Bronchial epithelial cell (primary cell): ENCODE measurements around the gene CDYL2. TPM values are rescaled to one million over a fixed set of nuclear protein-coding genes. Genes with fewer than 3 reads are reported as not detected.

Source experiments
- DNase-seq: peaks from one replicate; pipeline ENCODE4 v3.0.0-alpha.2; 2010; ENCODE audit warnings: low read depth
- FAIRE-seq: peaks from 2 replicates; lab custom pipeline; 2011; peaks lifted over from hg19 to GRCh38; lab: Jason Lieb, UNC
- H3K27me3 ChIP-seq: 2 replicates; pipeline ENCODE4 v1.5.1; 2011; ENCODE audit warnings: low read length; ENCODE audit not compliant: control insufficient read depth, insufficient read depth
- H3K36me3 ChIP-seq: 2 replicates; pipeline ENCODE4 v1.5.1; 2011; ENCODE audit warnings: low read length; ENCODE audit not compliant: control insufficient read depth, insufficient read depth
- H3K4me3 ChIP-seq: 2 replicates; pipeline ENCODE4 v1.5.1; 2011; ENCODE audit warnings: mild to moderate bottlenecking, low read depth, low read length, control low read depth
- CTCF ChIP-seq: IDR thresholded peaks from 2 replicates; pipeline ENCODE4 v1.5.1; 2011; ENCODE audit warnings: mild to moderate bottlenecking, moderate library complexity, low read length, control low read depth, inconsistent platforms; ENCODE audit not compliant: insufficient read depth, severe bottlenecking
- total RNA-seq: library from RNA; depleted of rRNA; stranded (reverse); fragments of >200 nt; gene quantifications from 2 replicates; pipeline ENCODE4 v1.2.1, GENCODE V29; 2014

The CDYL2 gene
- total RNA-seq, 1 donor from 2014 or later = 1.1 TPM

GRCh38 chr16:80585764-80586163, 218.6 kb downstream of the CDYL2 start:
- no peak for FAIRE-seq
- DNase-seq = no peak
- no peak for TF ChIP-seq CTCF
- Histone ChIP-seq H3K36me3 (no peaks in the 10 kb centered on the region), H3K4me3 (no peak overlapping the region), H3K27me3 (peaks cover 1% of the 10 kb centered on the region)

GRCh38 chr16:80583466-80583865, 220.9 kb downstream of the CDYL2 start:
- H3K27me3 ChIP-seq = peaks cover 1% of the 10 kb centered on the region
- H3K4me3 ChIP-seq = no peak overlapping the region
- no peak for TF ChIP-seq CTCF
- no peaks in the 10 kb centered on the region for H3K36me3 ChIP-seq
- FAIRE-seq (no peak), DNase-seq (peak; percentile 69)

- TF ChIP-seq CTCF = no peak
- DNase-seq (peak; percentile 23), FAIRE-seq (no peak)
- no peak overlapping the region for H3K4me3 ChIP-seq
- peaks cover 1% of the 10 kb centered on the region for H3K27me3 ChIP-seq
- H3K36me3 ChIP-seq = no peaks in the 10 kb centered on the region
Measured at GRCh38 chr16:80580109-80580832, 224.1 kb downstream of the CDYL2 start.

- FAIRE-seq (no peak), DNase-seq (no peak)
- TF ChIP-seq CTCF = no peak
- no peaks in the 10 kb centered on the region for H3K27me3 ChIP-seq
- H3K4me3 ChIP-seq = no peak overlapping the region
- H3K36me3 ChIP-seq = no peaks in the 10 kb centered on the region
Measured at GRCh38 chr16:80577485-80578280, 226.7 kb downstream of the CDYL2 start.

DNA sequence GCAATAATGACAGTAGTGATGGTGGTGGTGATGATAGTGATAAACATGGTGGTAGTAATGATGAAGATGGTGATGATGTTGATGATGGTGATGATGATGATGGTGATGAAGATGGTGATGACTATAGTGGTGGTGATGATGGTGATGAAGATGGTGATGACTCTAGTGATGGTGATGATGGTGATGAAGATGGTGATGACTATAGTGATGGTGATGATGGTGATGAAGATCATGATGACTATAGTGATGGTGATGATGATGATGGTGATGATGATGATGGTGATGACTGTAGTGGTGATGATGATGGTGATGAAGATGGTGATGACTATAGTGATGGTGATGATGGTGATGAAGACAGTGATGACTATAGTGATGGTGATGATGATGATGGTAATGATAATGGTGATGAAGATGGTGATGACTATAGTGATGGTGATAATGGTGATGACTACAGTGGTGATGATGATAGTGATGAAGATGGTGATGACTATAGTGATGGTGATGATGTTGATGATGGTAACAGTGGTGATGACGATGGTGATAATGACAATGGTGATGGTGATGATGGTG, 228.0 kb downstream of the CDYL2 start:
- Histone ChIP-seq H3K27me3 (no peaks in the 10 kb centered on the region), H3K4me3 (no peak overlapping the region), H3K36me3 (no peaks in the 10 kb centered on the region)
- no peak for TF ChIP-seq CTCF
- DNase-seq (no peak), FAIRE-seq (no peak)
